Measurements from ENCODE around the gene ANKRD66.

The ANKRD66 gene

GRCh38 chr6:46729787-46730326 is 16.9 kb upstream of the ANKRD66 start:
- Histone ChIP-seq H3K9me3 (ENCODE audit: insufficient read depth, low read length, severe bottlenecking) (no peaks in the 10 kb centered on the region), H3K4me1 (ENCODE audit: insufficient read depth, low read length) (no peaks in the 10 kb centered on the region), H3K9ac (ENCODE audit: low read depth, low read length) (no peak overlapping the region), H3K4me2 (ENCODE audit: insufficient read depth, low read length) (no peak overlapping the region), H3K4me3 (ENCODE audit: low read depth in 1 of 2, low read length in 2 of 2) (no peak overlapping the region), H2AFZ (ENCODE audit: low read depth, low read length) (no peak overlapping the region), H3K27ac (ENCODE audit: low read length) (no peak overlapping the region), H3K36me3 (ENCODE audit: insufficient read depth, low read length) (no peaks in the 10 kb centered on the region), H4K20me1 (ENCODE audit: insufficient read depth, low read length) (no peaks in the 10 kb centered on the region), H3K27me3 (ENCODE audit: insufficient read depth, low read length, poor library complexity) (peaks cover 3% of the 10 kb centered on the region), H3K79me2 (ENCODE audit: insufficient read depth, low read length) (no peaks in the 10 kb centered on the region)
- no peak for ATAC-seq (ENCODE audit: insufficient read depth, low read depth)
- no peak for DNase-seq
- no peak for TF ChIP-seq CTCF (IDR thresholded peaks at IDR 0.05; ENCODE audit: borderline replicate concordance, extremely low read depth, low read length, poor library complexity, severe bottlenecking)
- no peak for TF ChIP-seq EZH2 (IDR thresholded peaks at IDR 0.05; ENCODE audit: borderline replicate concordance, low read depth, low read length, severe bottlenecking)

GRCh38 chr6:46730921-46731461 is 15.7 kb upstream of the ANKRD66 start:
- no peak overlapping the region for H3K4me2 ChIP-seq (ENCODE audit: insufficient read depth, low read length)
- TF ChIP-seq CTCF (IDR thresholded peaks at IDR 0.05; ENCODE audit: borderline replicate concordance, extremely low read depth, low read length, poor library complexity, severe bottlenecking) (no peak), EZH2 (IDR thresholded peaks at IDR 0.05; ENCODE audit: borderline replicate concordance, low read depth, low read length, severe bottlenecking) (no peak)
- no peaks in the 10 kb centered on the region for H3K4me1 ChIP-seq (ENCODE audit: insufficient read depth, low read length)
- no peak overlapping the region for H3K27ac ChIP-seq (ENCODE audit: low read length)
- no peak overlapping the region for H3K9ac ChIP-seq (ENCODE audit: low read depth, low read length)
- H3K4me3 ChIP-seq (ENCODE audit: low read depth in 1 of 2, low read length in 2 of 2): no peak overlapping the region
- H2AFZ ChIP-seq (ENCODE audit: low read depth, low read length): no peak overlapping the region
- ATAC-seq (ENCODE audit: insufficient read depth, low read depth) (no peak), DNase-seq (no peak)
- H3K9me3 ChIP-seq (ENCODE audit: insufficient read depth, low read length, severe bottlenecking): no peaks in the 10 kb centered on the region
- no peaks in the 10 kb centered on the region for H3K36me3 ChIP-seq (ENCODE audit: insufficient read depth, low read length)
- peaks cover 3% of the 10 kb centered on the region for H3K27me3 ChIP-seq (ENCODE audit: insufficient read depth, low read length, poor library complexity)
- H3K79me2 ChIP-seq (ENCODE audit: insufficient read depth, low read length): no peaks in the 10 kb centered on the region
- no peaks in the 10 kb centered on the region for H4K20me1 ChIP-seq (ENCODE audit: insufficient read depth, low read length)

- Histone ChIP-seq H3K9me3 (ENCODE audit: insufficient read depth, low read length, severe bottlenecking) (no peaks in the 10 kb centered on the region), H3K4me2 (ENCODE audit: insufficient read depth, low read length) (no peak overlapping the region), H3K79me2 (ENCODE audit: insufficient read depth, low read length) (no peaks in the 10 kb centered on the region), H4K20me1 (ENCODE audit: insufficient read depth, low read length) (no peaks in the 10 kb centered on the region), H2AFZ (ENCODE audit: low read depth, low read length) (no peak overlapping the region), H3K4me3 (ENCODE audit: low read depth in 1 of 2, low read length in 2 of 2) (no peak overlapping the region), H3K36me3 (ENCODE audit: insufficient read depth, low read length) (no peaks in the 10 kb centered on the region), H3K27ac (ENCODE audit: low read length) (no peak overlapping the region), H3K4me1 (ENCODE audit: insufficient read depth, low read length) (no peaks in the 10 kb centered on the region), H3K9ac (ENCODE audit: low read depth, low read length) (no peak overlapping the region), H3K27me3 (ENCODE audit: insufficient read depth, low read length, poor library complexity) (peaks cover 3% of the 10 kb centered on the region)
- ATAC-seq (ENCODE audit: insufficient read depth, low read depth): no peak
- TF ChIP-seq CTCF (IDR thresholded peaks at IDR 0.05; ENCODE audit: borderline replicate concordance, extremely low read depth, low read length, poor library complexity, severe bottlenecking): no peak
- no peak for TF ChIP-seq EZH2 (IDR thresholded peaks at IDR 0.05; ENCODE audit: borderline replicate concordance, low read depth, low read length, severe bottlenecking)
- DNase-seq: no peak
Observed at GRCh38 chr6:46733341-46733801, 13.4 kb upstream of the ANKRD66 start.
